Endothelial cell (in vitro differentiated cells): Measurements from ENCODE around the gene TBL1X. TPM values are rescaled to one million over a fixed set of nuclear protein-coding genes. Genes with fewer than 3 reads are reported as not detected.

Experiments
- DNase-seq: peaks from one replicate; pipeline ENCODE4 v3.0.0; 2021; ENCODE audit warnings: low spot score
- H3K27ac Mint-ChIP-seq: one replicate; pipeline ENCODE4 v1.8.0; 2021; ENCODE audit warnings: mixed read lengths, inconsistent platforms; ENCODE audit not compliant: unreplicated experiment
- H3K27me3 Mint-ChIP-seq: one replicate; pipeline ENCODE4 v1.8.0; 2021; ENCODE audit warnings: mild to moderate bottlenecking, moderate library complexity, mixed read lengths, inconsistent platforms; ENCODE audit not compliant: unreplicated experiment
- H3K36me3 Mint-ChIP-seq: one replicate; pipeline ENCODE4 v1.8.0; 2021; ENCODE audit warnings: mild to moderate bottlenecking, low read depth, mixed read lengths, inconsistent platforms; ENCODE audit not compliant: unreplicated experiment
- H3K4me1 Mint-ChIP-seq: one replicate; pipeline ENCODE4 v1.8.0; 2021; ENCODE audit warnings: mild to moderate bottlenecking, mixed read lengths, inconsistent platforms; ENCODE audit not compliant: unreplicated experiment
- H3K4me3 Mint-ChIP-seq: one replicate; pipeline ENCODE4 v1.8.0; 2021; ENCODE audit warnings: mild to moderate bottlenecking, mixed read lengths, inconsistent platforms; ENCODE audit not compliant: unreplicated experiment
- H3K9me3 Mint-ChIP-seq: one replicate; pipeline ENCODE4 v1.8.0; 2021; ENCODE audit warnings: mixed read lengths, inconsistent platforms; ENCODE audit not compliant: unreplicated experiment
- CTCF ChIP-seq: fragments of 200-600 bp; sonication (generic); IDR thresholded peaks from one replicate; pipeline ENCODE4 v1.5.0; 2021; ENCODE audit warnings: antibody characterized with exemption; ENCODE audit not compliant: unreplicated experiment
- total RNA-seq: library from RNA; stranded (reverse); fragmentation: NEBNext Ultra II Directional; extraction: Animal tissue kit (Norgen Biotek cat#: 25700); gene quantifications from one replicate; pipeline ENCODE4 v1.2.1, GENCODE V29; 2021; ENCODE audit not compliant: unreplicated experiment

TBL1X gene
- total RNA-seq, 1 donor from 2014 or later = 19.4 TPM

GRCh38 chrX:9626379-9626778 is 161.5 kb downstream of the TBL1X start:
- Mint-ChIP-seq H3K4me1 (peaks cover 4% of the 10 kb centered on the region), H3K36me3 (no peaks in the 10 kb centered on the region), H3K4me3 (no peak overlapping the region), H3K27ac (no peak overlapping the region), H3K27me3 (no peaks in the 10 kb centered on the region), H3K9me3 (no peaks in the 10 kb centered on the region)
- no peak for TF ChIP-seq CTCF
- DNase-seq = no peak

- H3K36me3 Mint-ChIP-seq = no peaks in the 10 kb centered on the region
- H3K4me3 Mint-ChIP-seq = no peak overlapping the region
- H3K27me3 Mint-ChIP-seq = no peaks in the 10 kb centered on the region
- peaks cover 4% of the 10 kb centered on the region for H3K4me1 Mint-ChIP-seq
- no peaks in the 10 kb centered on the region for H3K9me3 Mint-ChIP-seq
- DNase-seq = no peak
- H3K27ac Mint-ChIP-seq = no peak overlapping the region
- TF ChIP-seq CTCF = no peak
Measured at GRCh38 chrX:9627922-9628321, 163.1 kb downstream of the TBL1X start.

GRCh38 chrX:9628779-9629493 is 164.1 kb downstream of the TBL1X start:
- no peak overlapping the region for H3K27ac Mint-ChIP-seq
- peaks cover 7% of the 10 kb centered on the region for H3K4me1 Mint-ChIP-seq
- no peak for DNase-seq
- H3K9me3 Mint-ChIP-seq = no peaks in the 10 kb centered on the region
- no peak overlapping the region for H3K4me3 Mint-ChIP-seq
- H3K36me3 Mint-ChIP-seq = no peaks in the 10 kb centered on the region
- TF ChIP-seq CTCF = no peak
- no peaks in the 10 kb centered on the region for H3K27me3 Mint-ChIP-seq

GRCh38 chrX:9634551-9634950 is 169.7 kb downstream of the TBL1X start:
- H3K4me3 Mint-ChIP-seq = no peak overlapping the region
- no peak overlapping the region for H3K27ac Mint-ChIP-seq
- H3K27me3 Mint-ChIP-seq = no peaks in the 10 kb centered on the region
- H3K36me3 Mint-ChIP-seq = no peaks in the 10 kb centered on the region
- H3K4me1 Mint-ChIP-seq = peaks cover 7% of the 10 kb centered on the region
- no peak for DNase-seq
- TF ChIP-seq CTCF = no peak
- no peaks in the 10 kb centered on the region for H3K9me3 Mint-ChIP-seq

- H3K36me3 Mint-ChIP-seq = no peaks in the 10 kb centered on the region
- H3K4me1 Mint-ChIP-seq = peaks cover 7% of the 10 kb centered on the region
- no peak overlapping the region for H3K27ac Mint-ChIP-seq
- H3K27me3 Mint-ChIP-seq = no peaks in the 10 kb centered on the region
- H3K9me3 Mint-ChIP-seq = no peaks in the 10 kb centered on the region
- H3K4me3 Mint-ChIP-seq = no peak overlapping the region
- DNase-seq = no peak
- TF ChIP-seq CTCF = no peak
Measured at GRCh38 chrX:9635368-9635767, 170.5 kb downstream of the TBL1X start.
